SK-MEL-5 (cell line): ENCODE data around the gene MAP7D1. TPM values are rescaled to one million over a fixed set of nuclear protein-coding genes. Genes with fewer than 3 reads are reported as not detected.

Source experiments
- DNase-seq: peaks from one replicate; pipeline ENCODE4 v3.0.0-alpha.2; 2016; ENCODE audit warnings: low read depth, low spot score
- in situ Hi-C: cut with HindIII; loops from 2 replicates; pipeline ENCODE4 v1.10.0; 2016; ENCODE audit warnings: low sequenced_read_pairs, high pct_unique_total_duplicates, low pct_unique_long_range_greater_than_20kb
- polyA plus RNA-seq, 2 experiments: library from polyadenylated mRNA; depleted of rRNA; stranded (reverse); fragments of >200 nt; gene quantifications; 2 replicates each; pipeline ENCODE4 v1.2.3, GENCODE V29; 2015
- total RNA-seq: library from RNA; depleted of rRNA; stranded (reverse); fragments of >200 nt; shearing (Covaris generic); gene quantifications from 2 replicates; pipeline ENCODE4 v1.2.3, GENCODE V29; 2014; rRNA removed

The MAP7D1 gene
- 43.2 and 45.8 TPM in 2 replicates for total RNA-seq
- 90.0 and 109 TPM in 2 replicates for polyA plus RNA-seq (2015; cell fraction: cytosol; rRNA removed)
- polyA plus RNA-seq (2015; cell fraction: nucleus; rRNA removed), result 52.1 and 68.9 TPM in 2 replicates

GRCh38 chr1:36155408-36156328 lies at the start of gene MAP7D1:
TSS of gene MAP7D1 (plus strand) at chr1:36156160. CDS start at chr1:36156418, 258 bp downstream.
- in situ Hi-C loops, result no loop called here
- peak; percentile 58 for DNase-seq

- no peak for DNase-seq
- in situ Hi-C loops, result no loop called here
These were observed 49.7 kb upstream of the MAP7D1 start for GRCh38 chr1:36106269-36106668.

- in situ Hi-C loops, result no loop called here
- no peak for DNase-seq
These were observed 48.6 kb upstream of the MAP7D1 start for GRCh38 chr1:36107394-36107793.

- in situ Hi-C loops, result no loop called here
- no peak for DNase-seq
These were observed 47.6 kb upstream of the MAP7D1 start for GRCh38 chr1:36108314-36108713.

- no peak for DNase-seq
- in situ Hi-C loops, result no loop called here
These were observed 46.8 kb upstream of the MAP7D1 start for GRCh38 chr1:36109041-36109679.

- in situ Hi-C loops, result no loop called here
- DNase-seq, result no peak
These were observed 44.8 kb upstream of the MAP7D1 start for GRCh38 chr1:36111151-36111550.

- in situ Hi-C loops, result no loop called here
These were observed 43.1 kb upstream of the MAP7D1 start for GRCh38 chr1:36112823-36113222.

GRCh38 chr1:36114371-36114770 lies 41.6 kb upstream of the MAP7D1 start:
- in situ Hi-C loops, result no loop called here
- DNase-seq, result no peak

More at GRCh38 chr1:36112823-36113222, 43.1 kb upstream of the MAP7D1 start:
- DNase-seq, result no peak

- no peak for DNase-seq
- in situ Hi-C loops, result no loop called here
These were observed 40.7 kb upstream of the MAP7D1 start for GRCh38 chr1:36115200-36115669.

GRCh38 chr1:36115931-36116330 lies 40.0 kb upstream of the MAP7D1 start:
- in situ Hi-C loops, result no loop called here
- no peak for DNase-seq

GRCh38 chr1:36116901-36117300 lies 39.1 kb upstream of the MAP7D1 start:
- in situ Hi-C loops, result no loop called here
- no peak for DNase-seq

GRCh38 chr1:36118447-36119204 lies 37.3 kb upstream of the MAP7D1 start:
- in situ Hi-C loops, result no loop called here
- DNase-seq, result no peak

- in situ Hi-C loops, result no loop called here
- no peak for DNase-seq
These were observed 36.5 kb upstream of the MAP7D1 start for GRCh38 chr1:36119456-36119855.

GRCh38 chr1:36122062-36123030 lies 33.6 kb upstream of the MAP7D1 start:
- DNase-seq, result no peak
- in situ Hi-C loops, result no loop called here

GRCh38 chr1:36123356-36123755 lies 32.6 kb upstream of the MAP7D1 start:
- DNase-seq, result no peak
- in situ Hi-C loops, result no loop called here

GRCh38 chr1:36124404-36125128 lies 31.4 kb upstream of the MAP7D1 start:
- no peak for DNase-seq
- in situ Hi-C loops, result no loop called here
